Suppressor macrophage treated with lipopolysaccharide for 1 hour (primary cell): ENCODE data around the gene CPN2.

Experiments
- DNase-seq, 3 donors: peaks; one replicate each; pipeline ENCODE4 v3.0.0-alpha.2; 2020 to 2022

The CPN2 gene

GRCh38 chr3:194351080-194351672 is at the start of gene CPN2:
TSS of gene CPN2 (minus strand) at chr3:194351328. CDS start at chr3:194342702, 8,626 bp downstream.
- DNase-seq, result no peak

GRCh38 chr3:194399874-194400411 is 48.8 kb upstream of the CPN2 start:
- peak in 1 of 3 donors; percentile 36 for DNase-seq

GRCh38 chr3:194399166-194399565 is 48.0 kb upstream of the CPN2 start, which contains the start of gene GP5:
TSS of gene GP5 (minus strand) at chr3:194399266. CDS start at chr3:194398282, 984 bp downstream.
- DNase-seq, result no peak

- DNase-seq, result peak in 1 of 3 donors; percentile 5
These were observed 46.7 kb upstream of the CPN2 start for GRCh38 chr3:194397757-194398312.

- DNase-seq, result peak in 2 of 3 donors; percentile 3 to 23
These were observed 46.0 kb upstream of the CPN2 start for GRCh38 chr3:194396859-194397756.

GRCh38 chr3:194396539-194396858 is 45.4 kb upstream of the CPN2 start:
- no peak for DNase-seq

GRCh38 chr3:194395778-194396538 is 44.8 kb upstream of the CPN2 start:
- DNase-seq, result peak in 2 of 3 donors; percentile 44 to 52

- DNase-seq, result no peak
These were observed 44.1 kb upstream of the CPN2 start for GRCh38 chr3:194395212-194395611.

GRCh38 chr3:194392576-194392975 is 41.4 kb upstream of the CPN2 start:
- no peak for DNase-seq

- DNase-seq, result no peak
These were observed 39.7 kb upstream of the CPN2 start for GRCh38 chr3:194390835-194391234.

- DNase-seq, result no peak
These were observed 38.1 kb upstream of the CPN2 start for GRCh38 chr3:194389269-194389668.

GRCh38 chr3:194387926-194388418 is 36.8 kb upstream of the CPN2 start:
- no peak for DNase-seq

GRCh38 chr3:194387276-194387675 is 36.1 kb upstream of the CPN2 start:
- DNase-seq, result no peak

- DNase-seq, result no peak
These were observed 35.5 kb upstream of the CPN2 start for GRCh38 chr3:194386648-194387047.

GRCh38 chr3:194386066-194386465 is 34.9 kb upstream of the CPN2 start:
- no peak for DNase-seq

GRCh38 chr3:194384569-194385001 is 33.5 kb upstream of the CPN2 start:
- DNase-seq, result no peak

GRCh38 chr3:194384156-194384555 is 33.0 kb upstream of the CPN2 start:
- no peak for DNase-seq

GRCh38 chr3:194383276-194383940 is 32.3 kb upstream of the CPN2 start:
- no peak for DNase-seq

GRCh38 chr3:194382892-194383223 is 31.7 kb upstream of the CPN2 start:
- DNase-seq, result no peak

- DNase-seq, result no peak
These were observed 31.2 kb upstream of the CPN2 start for GRCh38 chr3:194382196-194382891.

- no peak for DNase-seq
These were observed 30.3 kb upstream of the CPN2 start for GRCh38 chr3:194381460-194381875.

- DNase-seq, result no peak
These were observed 29.2 kb upstream of the CPN2 start for GRCh38 chr3:194380326-194380725.
